Activated CD4-positive, alpha-beta T cell treated with anti-CD3 and anti-CD28 coated beads, Interleukin-2, amount 50 U/mL, for 4 hours (primary cell): Measurements from ENCODE around the gene TROAP.
"Not testable (repeated sequence)": the region's sequence is repeated elsewhere in the genome, so short reads cannot be mapped to it uniquely, and the experiment has no call there.

Source experiments
- DNase-seq, 2 experiments: peaks; one replicate each; pipeline ENCODE4 v3.0.0-alpha.2; 2020

TROAP gene

GRCh38 chr12:49330631-49331379, 7.8 kb downstream of the TROAP start:
- no peak for DNase-seq

- DNase-seq: no peak
Observed at GRCh38 chr12:49331380-49332222, 8.5 kb downstream of the TROAP start.

GRCh38 chr12:49332441-49332861, 9.4 kb downstream of the TROAP start:
- no peak for DNase-seq

- DNase-seq: no peak
Observed at GRCh38 chr12:49332891-49333371, 9.9 kb downstream of the TROAP start.

GRCh38 chr12:49333778-49334177, 10.7 kb downstream of the TROAP start:
- not testable (repeated sequence) for DNase-seq

GRCh38 chr12:49334226-49334625, 11.2 kb downstream of the TROAP start:
- no peak for DNase-seq

GRCh38 chr12:49334681-49335080, 11.6 kb downstream of the TROAP start:
- DNase-seq: no peak

- no peak for DNase-seq
Observed at GRCh38 chr12:49335118-49335954, 12.3 kb downstream of the TROAP start.

GRCh38 chr12:49335955-49336644, 13.0 kb downstream of the TROAP start:
- DNase-seq: no peak

- peak; percentile 86 to 88 for DNase-seq
Observed at GRCh38 chr12:49336645-49337584, 13.9 kb downstream of the TROAP start, which contains the start of gene C1QL4. Gene C1QL4, minus strand, starts transcription at chr12:49337188. Its CDS starts 711 bp downstream, at chr12:49336477.

- no peak for DNase-seq
Observed at GRCh38 chr12:49338830-49339463, 15.9 kb downstream of the TROAP start.

GRCh38 chr12:49339464-49339861, 16.4 kb downstream of the TROAP start:
- no peak for DNase-seq

- no peak for DNase-seq
Observed at GRCh38 chr12:49340095-49340870, 17.2 kb downstream of the TROAP start.

GRCh38 chr12:49340971-49341776, 18.1 kb downstream of the TROAP start:
- no peak for DNase-seq

GRCh38 chr12:49341777-49342065, 18.7 kb downstream of the TROAP start:
- no peak for DNase-seq

- peak; percentile 63 to 64 for DNase-seq
Observed at GRCh38 chr12:49342066-49342913, 19.2 kb downstream of the TROAP start.

GRCh38 chr12:49342914-49343731, 20.1 kb downstream of the TROAP start:
- peak; percentile 40 to 43 for DNase-seq
